TTC549 (cell line): ENCODE results near the gene TMEM139.
"Not testable (repeated sequence)": the region's sequence is repeated elsewhere in the genome, so short reads cannot be mapped to it uniquely, and the experiment has no call there.

Experiments used
- FAIRE-seq: peaks from 2 replicates; lab custom pipeline; 2012; peaks lifted over from hg19 to GRCh38; lab: Jason Lieb, UNC

The TMEM139 gene

GRCh38 chr7:143259765-143260164, 25.0 kb upstream of the TMEM139 start:
- no peak for FAIRE-seq

DNA sequence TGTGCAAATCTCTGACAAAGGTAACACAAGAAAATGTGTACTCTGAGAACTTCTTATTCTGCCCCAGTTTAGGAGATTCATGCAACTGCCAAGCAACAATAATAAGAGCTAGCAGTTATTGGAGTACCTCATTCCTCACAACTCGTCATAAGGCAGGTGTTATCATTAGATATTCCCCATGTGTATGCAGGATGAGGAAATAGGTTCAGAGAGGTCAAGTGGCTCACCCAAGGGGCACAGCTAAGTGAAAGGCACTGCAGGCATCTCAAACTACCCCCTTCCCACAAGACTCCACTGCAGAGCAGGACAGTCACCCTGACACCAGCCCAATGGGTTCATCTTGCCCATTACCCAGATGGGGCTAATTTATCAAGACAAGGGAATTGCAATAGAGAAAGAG, 22.9 kb upstream of the TMEM139 start:
- no peak for FAIRE-seq

- FAIRE-seq: no peak
Measured at GRCh38 chr7:143263266-143264195, 21.2 kb upstream of the TMEM139 start, which contains the start of gene GSTK1. Gene GSTK1 (plus strand): TSS chr7:143263441. CDS start chr7:143263514, 73 bp downstream.

DNA sequence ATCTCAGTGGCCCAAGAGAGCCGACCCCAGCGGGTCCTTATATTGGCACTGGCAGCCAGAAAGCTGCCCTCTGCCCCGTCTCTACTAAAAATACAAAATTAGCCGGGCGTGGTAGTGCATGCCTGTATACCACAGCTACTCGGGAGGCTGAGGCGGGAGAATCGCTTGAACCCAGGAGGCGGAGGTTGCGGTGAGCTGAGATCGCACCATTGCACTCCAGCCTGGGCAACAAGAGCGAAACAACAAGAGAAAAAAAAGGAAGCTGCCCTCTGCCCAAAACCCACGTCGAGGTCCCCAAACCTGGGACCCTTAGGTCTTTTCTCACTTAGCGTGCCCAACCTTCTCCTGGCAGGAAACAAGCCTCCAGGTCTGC, 20.6 kb upstream of the TMEM139 start:
- FAIRE-seq: not testable (repeated sequence)

GRCh38 chr7:143265017-143265693, 19.6 kb upstream of the TMEM139 start:
- no peak for FAIRE-seq

GRCh38 chr7:143269251-143269650, 15.5 kb upstream of the TMEM139 start:
- no peak for FAIRE-seq

DNA sequence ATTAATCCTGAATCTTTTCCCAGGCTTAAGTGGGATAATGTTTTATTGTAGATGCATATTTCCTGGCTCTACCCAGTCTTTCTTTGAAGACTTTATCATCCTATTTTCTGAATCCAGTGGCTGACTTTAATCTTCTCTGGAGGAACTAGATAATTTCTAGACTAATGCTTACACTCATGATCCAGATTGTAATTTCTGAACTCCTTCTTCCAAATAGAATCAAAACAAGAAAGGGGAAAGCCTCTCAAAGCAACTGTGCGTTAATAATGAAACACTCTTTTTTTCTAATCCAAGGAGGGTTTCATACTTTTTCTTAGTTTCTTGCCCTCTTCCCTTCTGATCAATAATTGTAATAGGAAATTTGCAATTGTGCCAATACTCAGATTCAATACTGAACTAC, 13.5 kb upstream of the TMEM139 start:
- no peak for FAIRE-seq

DNA sequence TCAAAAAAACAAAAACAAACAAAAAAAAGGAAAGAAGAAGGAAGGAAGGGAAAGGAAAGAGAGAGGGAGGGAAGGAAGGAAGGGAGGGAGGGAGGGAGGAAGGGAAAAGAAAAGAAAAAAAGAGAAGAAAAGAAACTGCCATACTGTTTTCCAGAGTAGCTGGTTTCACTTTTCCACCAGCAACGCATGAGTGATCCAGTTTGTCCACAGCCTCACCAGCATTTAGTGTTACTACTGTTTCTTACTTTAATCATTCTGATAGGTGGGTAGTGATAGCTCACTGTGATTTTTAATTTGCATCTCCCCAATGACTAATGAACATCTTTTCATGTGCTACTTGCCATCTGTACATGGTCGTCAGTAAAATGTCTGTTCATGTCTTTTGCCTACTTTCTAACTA, 11.9 kb upstream of the TMEM139 start:
- FAIRE-seq: no peak

GRCh38 chr7:143279186-143280098, 5.3 kb upstream of the TMEM139 start:
- no peak for FAIRE-seq

- FAIRE-seq: no peak
Measured at GRCh38 chr7:143280160-143280559, 4.6 kb upstream of the TMEM139 start.

DNA sequence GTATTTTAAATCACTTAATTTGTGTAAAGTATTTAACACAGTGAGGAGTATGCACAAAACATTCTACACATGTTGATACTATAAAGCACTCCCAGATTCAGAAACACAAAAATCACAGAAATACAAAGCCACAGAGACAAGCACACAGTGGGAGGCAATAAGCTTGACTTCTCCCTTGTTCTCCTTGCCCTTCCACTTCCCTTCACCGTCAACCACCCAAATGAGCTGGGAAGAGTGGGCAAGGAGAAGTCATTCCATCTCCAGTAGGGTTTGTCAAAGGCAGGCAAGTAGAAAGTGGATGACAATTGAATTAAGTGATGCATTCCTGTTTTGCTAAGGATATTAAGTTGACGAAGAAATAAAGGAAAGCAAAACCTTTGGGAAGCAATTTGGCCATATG, 4.2 kb upstream of the TMEM139 start:
- no peak for FAIRE-seq

GRCh38 chr7:143281529-143281928, 3.2 kb upstream of the TMEM139 start:
- FAIRE-seq: no peak

- FAIRE-seq: no peak
Measured at GRCh38 chr7:143282124-143282523, 2.6 kb upstream of the TMEM139 start.

DNA sequence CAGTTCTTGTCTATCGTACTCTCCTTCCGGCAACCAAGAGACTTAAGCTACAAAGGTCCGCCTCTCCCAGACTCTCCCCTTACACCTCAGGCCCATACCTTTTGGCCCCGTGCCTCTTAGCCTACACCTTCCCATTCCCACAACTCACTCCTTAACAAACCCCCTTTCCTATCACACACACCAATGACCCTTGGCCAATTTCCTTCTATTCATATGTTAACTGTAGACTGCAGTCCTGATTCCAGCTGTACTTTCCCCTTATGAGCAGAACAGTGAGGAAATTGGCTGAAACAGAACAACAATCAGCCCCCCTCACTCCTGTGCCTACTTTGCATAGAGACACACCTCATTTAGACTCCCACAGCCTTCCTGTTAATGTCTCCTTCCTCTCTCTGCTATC, 1.4 kb upstream of the TMEM139 start:
- FAIRE-seq: no peak

GRCh38 chr7:143285470-143285778, 666 bp downstream of the TMEM139 start:
- FAIRE-seq: no peak

GRCh38 chr7:143285806-143286521, 1.2 kb downstream of the TMEM139 start:
- no peak for FAIRE-seq

DNA sequence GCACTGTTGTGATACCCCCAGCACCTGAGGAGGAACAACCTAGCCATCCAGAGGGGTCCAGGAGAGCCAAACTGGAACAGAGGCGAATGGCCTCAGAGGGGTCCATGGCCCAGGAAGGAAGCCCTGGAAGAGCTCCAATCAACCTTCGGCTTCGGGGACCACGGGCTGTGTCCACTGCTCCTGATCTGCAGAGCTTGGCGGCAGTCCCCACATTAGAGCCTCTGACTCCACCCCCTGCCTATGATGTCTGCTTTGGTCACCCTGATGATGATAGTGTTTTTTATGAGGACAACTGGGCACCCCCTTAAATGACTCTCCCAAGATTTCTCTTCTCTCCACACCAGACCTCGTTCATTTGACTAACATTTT, 1.7 kb downstream of the TMEM139 start:
- FAIRE-seq: no peak

DNA sequence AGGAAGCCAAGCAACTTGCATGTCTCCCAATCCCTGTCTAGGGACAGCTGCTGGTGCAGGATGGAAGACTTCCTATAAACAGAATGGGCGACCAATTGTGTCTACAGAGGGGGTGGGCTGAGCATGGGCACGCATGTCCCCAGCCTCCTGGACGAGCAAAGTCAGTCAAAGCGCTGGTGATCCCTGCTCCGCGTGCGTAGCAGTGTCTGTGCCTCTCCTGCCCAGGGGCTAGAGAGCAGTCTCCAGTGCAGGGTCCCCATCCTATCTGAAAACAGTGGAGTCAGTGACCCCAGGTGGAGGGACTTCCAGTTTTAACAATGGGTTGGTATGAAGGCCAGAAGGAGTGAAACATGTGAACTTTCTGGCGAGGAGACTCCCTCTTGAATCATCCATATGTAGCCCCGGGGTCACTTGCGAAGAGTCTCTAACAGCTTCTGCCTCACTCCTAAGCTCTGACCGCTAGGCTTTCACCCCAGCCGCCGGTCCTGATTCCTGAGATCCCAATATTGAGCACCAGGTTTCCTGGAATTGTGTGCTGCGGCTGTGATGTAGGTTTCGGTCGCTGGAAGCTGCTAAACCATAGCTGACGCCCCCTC, 2.7 kb downstream of the TMEM139 start:
- FAIRE-seq: no peak

GRCh38 chr7:143287935-143288826, 3.4 kb downstream of the TMEM139 start, which contains the start of gene CASP2:
Gene CASP2 (plus strand): TSS chr7:143288351. CDS start chr7:143288456, 105 bp downstream.
- FAIRE-seq: no peak

DNA sequence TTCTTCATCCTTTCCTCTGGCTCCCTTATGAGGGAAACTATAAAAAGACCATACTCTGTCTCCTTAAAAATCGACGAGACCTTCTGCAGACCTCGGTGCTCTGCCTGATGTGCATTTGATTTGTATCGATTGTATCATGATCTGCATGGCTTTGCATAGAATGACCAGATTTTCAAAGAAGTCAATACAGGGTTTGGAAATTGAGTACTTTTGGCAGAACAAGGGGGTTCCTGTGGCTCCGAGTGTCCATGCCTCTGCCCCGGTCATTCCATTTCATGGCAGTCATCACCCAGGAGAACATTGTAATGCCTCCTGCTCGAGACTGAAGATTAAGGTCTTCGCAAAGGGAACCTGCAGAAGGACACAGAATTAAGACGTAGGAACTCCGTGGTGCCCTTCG, 4.1 kb downstream of the TMEM139 start:
- FAIRE-seq: no peak

GRCh38 chr7:143289421-143289820, 4.7 kb downstream of the TMEM139 start:
- FAIRE-seq: no peak
